Lung (tissue), 12 donors: Measurements from ENCODE around the gene SSR1. TPM values are rescaled to one million over a fixed set of nuclear protein-coding genes. Genes with fewer than 3 reads are reported as not detected.
A peak's percentile ranks its signal among the peaks of the same experiment; 100 is the strongest.

Experiments
- ATAC-seq: fragments of 200-7000 bp; cut with Tn5 transposase; one replicate; pipeline ENCODE4 v1.9.1; 2020; ENCODE audit warnings: moderate number of reproducible peaks; ENCODE audit not compliant: insufficient read depth, low FRiP score
- DNase-seq, 3 donors: peaks; one replicate each; pipeline ENCODE4 v3.0.0-alpha.2; 2013 to 2017
- H3K27ac ChIP-seq, 2 donors: one replicate each; pipeline ENCODE4 v1.5.1; 2013; ENCODE audit warnings: mild to moderate bottlenecking in 2 of 2, moderate library complexity in 2 of 2, control low read depth in 1 of 2, inconsistent platforms in 1 of 2, low read depth in 1 of 2, low read length in 1 of 2
- H3K27me3 ChIP-seq, 3 donors: one replicate each; pipeline ENCODE4 v1.5.1; 2013; ENCODE audit warnings: low read length in 2 of 3; ENCODE audit not compliant: control insufficient read depth in 3 of 3, insufficient read depth in 3 of 3
- H3K36me3 ChIP-seq, 4 donors: one replicate each; pipeline ENCODE4 v1.5.1; 2013; ENCODE audit warnings: low read length in 4 of 4, mild to moderate bottlenecking in 1 of 4, moderate library complexity in 1 of 4; ENCODE audit not compliant: control insufficient read depth in 4 of 4, insufficient read depth in 4 of 4
- H3K4me1 ChIP-seq, 5 donors: one replicate each; pipeline ENCODE4 v1.5.1; 2013; ENCODE audit warnings: low read length in 5 of 5, mild to moderate bottlenecking in 2 of 5, moderate library complexity in 1 of 5; ENCODE audit not compliant: control insufficient read depth in 5 of 5, insufficient read depth in 5 of 5
- H3K4me3 ChIP-seq: one replicate; pipeline ENCODE4 v1.5.1; 2013; ENCODE audit warnings: mild to moderate bottlenecking, control low read depth, moderate library complexity
- H3K9ac ChIP-seq, 2 donors: one replicate each; pipeline ENCODE4 v1.5.1; 2013; ENCODE audit warnings: low read length in 2 of 2, control low read depth in 1 of 2; ENCODE audit not compliant: insufficient read depth in 1 of 2
- H3K9me3 ChIP-seq, 4 donors: one replicate each; pipeline ENCODE4 v1.5.1; 2013; ENCODE audit warnings: low read length in 3 of 4, mild to moderate bottlenecking in 1 of 4, moderate library complexity in 1 of 4; ENCODE audit not compliant: control insufficient read depth in 4 of 4, insufficient read depth in 3 of 4
- WGBS, 2 donors: extraction: QIAGEN DNeasy Blood & Tissue Kit; methylation state at CpG; one replicate each; pipeline ENCODE4 v1.1.7; 2013; 5-methylcytosine and 5-hydroxymethylcytosine counted together
- polyA plus RNA-seq, 2 donors: library from polyadenylated mRNA; stranded (reverse); fragments of 200-250 nt; gene quantifications; one replicate each; pipeline ENCODE4 v1.2.1, GENCODE V29; 2013
- total RNA-seq, 2 donors: library from RNA; depleted of rRNA in 1 of 2; stranded (reverse); fragments of >200 nt in 1 of 2; gene quantifications; one replicate each; pipeline ENCODE4 v1.2.1, GENCODE V29; 2014 to 2021
- TF ChIP-seq, protein P1 (sequence below): IDR thresholded peaks from 2 replicates; pipeline ENCODE4 v1.5.1; 2012; ENCODE audit warnings: mild to moderate bottlenecking; ENCODE audit errors: control extremely low read depth, extremely low read depth
- donor health status: control.
- donor health status: control.
- donor health status: Bipolar disorder and iron deficiency.
- donor health status: healthy.
- donor health status: DM: yes; HTN: yes; CAD: no.

The SSR1 gene
- total and polyA plus RNA-seq, 4 donors = 22.4 to 150 (median 90.1) TPM

DNA sequence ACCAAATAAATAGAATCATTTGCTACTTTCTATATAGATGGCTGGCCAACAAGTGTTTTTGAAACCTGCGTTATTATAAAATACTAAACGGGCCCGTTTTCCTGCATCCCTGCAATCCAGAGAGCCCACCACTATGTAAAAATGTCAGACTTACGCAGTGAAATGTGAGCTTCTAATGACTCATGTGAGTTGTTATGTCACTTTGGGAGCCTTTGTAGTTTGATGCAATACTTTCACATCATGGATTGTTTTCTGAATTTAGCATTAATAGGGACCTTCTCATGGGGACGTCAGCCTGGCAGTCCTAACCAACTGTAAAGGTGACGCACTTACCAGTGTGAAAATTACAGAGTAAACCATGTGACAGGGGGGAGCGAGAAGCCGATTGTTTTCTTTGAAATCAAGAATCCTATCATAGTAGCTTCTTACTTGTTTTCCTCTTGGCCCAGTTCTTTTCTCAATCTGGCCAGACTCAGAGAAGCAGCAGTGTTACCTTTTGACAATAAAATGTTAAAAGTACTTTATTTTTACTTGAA, 75.3 kb downstream of the SSR1 start:
- Histone ChIP-seq H3K27me3 (no peaks in the 10 kb centered on the region), H3K4me3 (no peak overlapping the region), H3K9me3 (no peaks in the 10 kb centered on the region), H3K36me3 (peaks cover 0 to 31% (median 10%) of the 10 kb centered on the region in 4 donors), H3K27ac (no peak overlapping the region), H3K9ac (no peak overlapping the region), H3K4me1 (peaks cover 0 to 19% (median 8%) of the 10 kb centered on the region in 5 donors)
- TF ChIP-seq, protein P1, sequence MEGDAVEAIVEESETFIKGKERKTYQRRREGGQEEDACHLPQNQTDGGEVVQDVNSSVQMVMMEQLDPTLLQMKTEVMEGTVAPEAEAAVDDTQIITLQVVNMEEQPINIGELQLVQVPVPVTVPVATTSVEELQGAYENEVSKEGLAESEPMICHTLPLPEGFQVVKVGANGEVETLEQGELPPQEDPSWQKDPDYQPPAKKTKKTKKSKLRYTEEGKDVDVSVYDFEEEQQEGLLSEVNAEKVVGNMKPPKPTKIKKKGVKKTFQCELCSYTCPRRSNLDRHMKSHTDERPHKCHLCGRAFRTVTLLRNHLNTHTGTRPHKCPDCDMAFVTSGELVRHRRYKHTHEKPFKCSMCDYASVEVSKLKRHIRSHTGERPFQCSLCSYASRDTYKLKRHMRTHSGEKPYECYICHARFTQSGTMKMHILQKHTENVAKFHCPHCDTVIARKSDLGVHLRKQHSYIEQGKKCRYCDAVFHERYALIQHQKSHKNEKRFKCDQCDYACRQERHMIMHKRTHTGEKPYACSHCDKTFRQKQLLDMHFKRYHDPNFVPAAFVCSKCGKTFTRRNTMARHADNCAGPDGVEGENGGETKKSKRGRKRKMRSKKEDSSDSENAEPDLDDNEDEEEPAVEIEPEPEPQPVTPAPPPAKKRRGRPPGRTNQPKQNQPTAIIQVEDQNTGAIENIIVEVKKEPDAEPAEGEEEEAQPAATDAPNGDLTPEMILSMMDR = no peak
- ATAC-seq (no peak), DNase-seq (no peak)
- 90 to 92% methylated on average over 8 of the region's 8 CpGs for WGBS, 2 donors

DNA sequence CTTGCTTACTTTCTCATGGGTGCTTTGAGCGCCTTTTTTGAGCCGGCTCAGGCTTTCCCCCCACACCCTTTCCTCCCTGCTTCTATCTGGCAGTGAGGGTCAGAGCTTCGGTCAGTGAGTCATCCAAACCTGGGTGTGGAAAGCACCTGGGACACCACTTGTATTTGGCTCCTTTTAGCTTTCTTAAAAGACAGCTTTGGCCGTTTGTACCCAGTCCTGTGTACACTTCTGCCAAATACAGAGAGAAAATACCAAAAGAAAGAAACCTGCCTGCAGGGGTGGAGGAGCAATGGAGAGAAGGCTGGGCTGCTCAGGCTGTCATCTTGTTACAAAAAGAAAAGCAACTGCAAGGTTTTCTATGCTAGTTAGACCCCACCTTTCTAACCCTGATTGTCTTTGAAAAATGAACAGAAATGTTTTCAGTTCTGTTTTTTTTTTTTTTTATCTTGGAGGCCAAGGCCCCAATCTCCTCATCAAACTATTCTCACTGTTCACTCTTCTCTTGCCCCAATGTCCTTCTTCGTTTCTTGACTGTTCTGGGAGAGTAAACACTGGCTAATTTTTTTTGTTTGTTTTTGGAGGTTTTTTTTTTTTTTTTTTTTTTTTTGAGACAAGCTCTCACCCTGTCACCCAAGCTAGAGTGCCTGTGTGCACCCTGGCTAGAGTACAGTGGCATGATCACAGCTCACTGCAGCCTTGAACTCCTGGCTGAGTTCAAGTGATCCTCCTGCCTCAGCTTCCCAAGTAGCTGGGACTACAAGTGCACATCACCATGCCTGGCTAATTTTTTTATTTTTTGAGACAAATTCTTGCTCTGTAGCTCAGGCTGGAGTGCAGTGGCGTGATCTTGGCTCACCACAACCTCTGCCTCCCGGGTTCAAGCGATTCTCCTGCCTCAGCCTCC, 76.4 kb downstream of the SSR1 start:
- Histone ChIP-seq H3K9me3 (no peaks in the 10 kb centered on the region), H3K36me3 (peaks cover 4 to 39% (median 15%) of the 10 kb centered on the region in 4 donors), H3K27me3 (no peaks in the 10 kb centered on the region), H3K27ac (peak overlapping the region in 1 of 2 donors; percentile 82), H3K9ac (no peak overlapping the region), H3K4me3 (no peak overlapping the region), H3K4me1 (peaks cover 0 to 15% (median 8%) of the 10 kb centered on the region in 5 donors)
- TF ChIP-seq, protein P1 = no peak
- DNase-seq (peak in 1 of 3 donors; percentile 8), ATAC-seq (no peak)
- 68 to 81% methylated on average over 8 of the region's 8 CpGs for WGBS, 2 donors

DNA sequence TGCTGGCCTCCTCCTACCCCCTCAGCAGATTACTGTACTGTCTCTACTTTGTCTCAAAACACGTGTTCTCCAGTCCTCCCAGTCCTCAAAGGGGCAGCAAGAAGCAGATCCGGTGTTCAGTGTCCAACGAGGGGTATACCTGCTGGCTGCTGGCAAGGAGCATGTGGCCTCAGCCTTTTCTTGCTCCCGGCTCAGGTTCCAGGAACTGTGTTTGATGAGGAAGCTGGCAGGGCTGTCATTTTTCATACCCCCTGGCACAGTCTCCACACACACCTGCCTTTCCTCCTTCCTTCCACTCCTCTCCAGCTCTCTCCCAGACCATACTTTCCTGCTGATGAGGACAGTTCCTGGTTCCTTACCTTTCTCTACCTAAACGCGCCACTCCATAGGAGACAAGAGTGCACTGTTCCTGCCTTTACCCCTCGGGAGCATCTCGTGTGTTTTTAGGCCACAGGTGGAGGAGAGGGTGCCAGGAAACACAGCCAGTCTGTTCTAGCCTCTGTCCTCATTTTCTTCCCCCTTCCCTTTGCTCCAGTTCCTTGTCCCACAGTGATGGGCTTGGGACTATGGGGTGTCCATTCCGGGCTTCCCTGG, 77.2 kb downstream of the SSR1 start:
- H3K4me1 ChIP-seq = peaks cover 0 to 8% (median 4%) of the 10 kb centered on the region in 5 donors
- 64 to 76% methylated on average over 9 of the region's 9 CpGs for WGBS, 2 donors
- no peak overlapping the region for H3K9ac ChIP-seq
- no peak for ATAC-seq
- H3K27ac ChIP-seq = peak overlapping the region in 1 of 2 donors; percentile 82
- H3K9me3 ChIP-seq = no peaks in the 10 kb centered on the region
- TF ChIP-seq, protein P1 = no peak
- no peaks in the 10 kb centered on the region for H3K27me3 ChIP-seq
- peaks cover 7 to 41% (median 19%) of the 10 kb centered on the region in 4 donors for H3K36me3 ChIP-seq
- H3K4me3 ChIP-seq = no peak overlapping the region
- peak in 1 of 3 donors; percentile 2 for DNase-seq
